Cardiac atrium fibroblast (primary cell): ENCODE results near the gene SLCO1B3. TPM values are rescaled to one million over a fixed set of nuclear protein-coding genes. Genes with fewer than 3 reads are reported as not detected.

Source experiments
- total RNA-seq: library from RNA; depleted of rRNA; stranded (reverse); fragments of >200 nt; gene quantifications from 2 replicates; pipeline ENCODE4 v1.2.3, GENCODE V29; 2015

The SLCO1B3 gene, protein sequence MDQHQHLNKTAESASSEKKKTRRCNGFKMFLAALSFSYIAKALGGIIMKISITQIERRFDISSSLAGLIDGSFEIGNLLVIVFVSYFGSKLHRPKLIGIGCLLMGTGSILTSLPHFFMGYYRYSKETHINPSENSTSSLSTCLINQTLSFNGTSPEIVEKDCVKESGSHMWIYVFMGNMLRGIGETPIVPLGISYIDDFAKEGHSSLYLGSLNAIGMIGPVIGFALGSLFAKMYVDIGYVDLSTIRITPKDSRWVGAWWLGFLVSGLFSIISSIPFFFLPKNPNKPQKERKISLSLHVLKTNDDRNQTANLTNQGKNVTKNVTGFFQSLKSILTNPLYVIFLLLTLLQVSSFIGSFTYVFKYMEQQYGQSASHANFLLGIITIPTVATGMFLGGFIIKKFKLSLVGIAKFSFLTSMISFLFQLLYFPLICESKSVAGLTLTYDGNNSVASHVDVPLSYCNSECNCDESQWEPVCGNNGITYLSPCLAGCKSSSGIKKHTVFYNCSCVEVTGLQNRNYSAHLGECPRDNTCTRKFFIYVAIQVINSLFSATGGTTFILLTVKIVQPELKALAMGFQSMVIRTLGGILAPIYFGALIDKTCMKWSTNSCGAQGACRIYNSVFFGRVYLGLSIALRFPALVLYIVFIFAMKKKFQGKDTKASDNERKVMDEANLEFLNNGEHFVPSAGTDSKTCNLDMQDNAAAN
- total RNA-seq, result not detected in 2 replicates

GRCh38 chr12:20810487-20810886 lies at the start of gene SLCO1B3:
TSS of gene SLCO1B3 (plus strand) at chr12:20810705. CDS start at chr12:20815739, 5,034 bp downstream.

Other genes starting within 250 kb of the SLCO1B3 start
- 0.18 and 0.32 TPM in 2 replicates for gene SLCO1C1, start 115.4 kb upstream of the SLCO1B3 start, total RNA-seq